Measurements from ENCODE around the gene LONRF2. TPM values are rescaled to one million over a fixed set of nuclear protein-coding genes. Genes with fewer than 3 reads are reported as not detected.
A peak's percentile ranks its signal among the peaks of the same experiment; 100 is the strongest.

LONRF2 gene
- total RNA-seq, 1 experiment from 2014 or later, result 9.7 TPM

DNA sequence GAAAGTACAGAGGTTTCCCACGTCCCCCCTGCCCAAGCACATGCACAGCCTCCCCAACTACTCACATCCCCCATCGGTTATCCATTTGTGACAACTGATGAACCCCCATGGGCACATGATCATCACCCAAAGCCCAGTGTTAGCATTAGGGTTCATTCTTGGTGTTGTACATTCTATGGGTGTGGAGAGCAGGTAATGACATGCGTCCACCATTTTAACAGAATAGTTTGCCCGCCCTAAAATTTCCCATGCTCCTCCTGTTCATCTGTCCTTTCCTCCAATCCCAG is 74.3 kb downstream of the LONRF2 start:
- no TSS peak for BruUV-seq (replicated peaks)
- H3K27me3 Mint-ChIP-seq (ENCODE audit: unreplicated experiment), result peaks cover 73% of the 10 kb centered on the region
- H3K36me3 Mint-ChIP-seq (ENCODE audit: insufficient read depth, unreplicated experiment), result no peaks in the 10 kb centered on the region
- intact Hi-C loops (cut with micrococcal nuclease; ENCODE audit: unreplicated experiment), result no loop called here
- CTCF ChIA-PET, result no interaction called here
- no peaks in the 10 kb centered on the region for H3K4me1 Mint-ChIP-seq (ENCODE audit: low read depth, unreplicated experiment)
- no peaks in the 10 kb centered on the region for H3K9me3 Mint-ChIP-seq (ENCODE audit: low read depth, unreplicated experiment)
- no peak for DNase-seq
- no peak overlapping the region for H3K4me3 Mint-ChIP-seq (ENCODE audit: low read depth, unreplicated experiment)
- H3K27ac Mint-ChIP-seq (ENCODE audit: unreplicated experiment), result no peak overlapping the region
- TF ChIP-seq, protein P1, sequence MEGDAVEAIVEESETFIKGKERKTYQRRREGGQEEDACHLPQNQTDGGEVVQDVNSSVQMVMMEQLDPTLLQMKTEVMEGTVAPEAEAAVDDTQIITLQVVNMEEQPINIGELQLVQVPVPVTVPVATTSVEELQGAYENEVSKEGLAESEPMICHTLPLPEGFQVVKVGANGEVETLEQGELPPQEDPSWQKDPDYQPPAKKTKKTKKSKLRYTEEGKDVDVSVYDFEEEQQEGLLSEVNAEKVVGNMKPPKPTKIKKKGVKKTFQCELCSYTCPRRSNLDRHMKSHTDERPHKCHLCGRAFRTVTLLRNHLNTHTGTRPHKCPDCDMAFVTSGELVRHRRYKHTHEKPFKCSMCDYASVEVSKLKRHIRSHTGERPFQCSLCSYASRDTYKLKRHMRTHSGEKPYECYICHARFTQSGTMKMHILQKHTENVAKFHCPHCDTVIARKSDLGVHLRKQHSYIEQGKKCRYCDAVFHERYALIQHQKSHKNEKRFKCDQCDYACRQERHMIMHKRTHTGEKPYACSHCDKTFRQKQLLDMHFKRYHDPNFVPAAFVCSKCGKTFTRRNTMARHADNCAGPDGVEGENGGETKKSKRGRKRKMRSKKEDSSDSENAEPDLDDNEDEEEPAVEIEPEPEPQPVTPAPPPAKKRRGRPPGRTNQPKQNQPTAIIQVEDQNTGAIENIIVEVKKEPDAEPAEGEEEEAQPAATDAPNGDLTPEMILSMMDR (IDR thresholded peaks at IDR 0.05; ENCODE audit: unreplicated experiment), result no peak

DNA sequence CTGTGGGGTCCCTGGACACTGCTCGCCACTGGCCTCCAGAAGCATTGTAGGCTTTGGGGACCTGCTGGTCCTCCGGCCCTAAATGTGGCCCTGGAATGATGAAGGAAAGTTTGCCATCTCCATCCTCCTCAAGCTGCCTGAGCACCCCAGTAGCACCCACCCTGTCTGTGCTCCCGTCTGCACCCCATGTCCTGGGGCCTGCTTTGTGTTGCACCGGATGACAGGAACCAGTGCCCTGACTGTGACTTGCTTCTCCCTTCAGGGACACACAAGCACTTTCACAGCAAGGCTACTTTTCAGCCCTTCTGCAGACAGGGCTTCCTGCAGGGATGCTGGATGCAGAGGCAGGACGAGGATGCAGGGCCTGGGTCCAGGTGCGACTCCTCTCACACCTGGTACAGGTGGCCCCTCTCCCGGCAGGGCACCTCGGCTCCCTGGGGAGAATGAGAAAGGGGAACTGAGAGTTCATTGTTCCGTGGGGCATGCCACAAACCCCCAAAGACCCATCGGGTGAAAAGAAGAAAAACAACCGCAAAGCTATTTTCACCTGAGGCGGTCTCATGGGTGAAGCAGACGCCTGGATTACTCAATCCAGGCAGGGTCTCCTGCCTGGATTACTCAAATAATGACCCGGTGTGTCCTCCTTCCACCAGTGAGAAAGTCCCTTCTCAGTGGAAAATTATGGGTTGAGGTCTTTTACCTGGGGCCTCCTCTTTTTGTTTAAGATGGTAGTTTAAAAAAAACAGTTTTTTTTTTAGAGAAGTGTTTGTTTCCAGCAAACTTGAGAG is 74.9 kb downstream of the LONRF2 start:
- BruUV-seq (replicated peaks), result no TSS peak
- Mint-ChIP-seq H3K27ac (ENCODE audit: unreplicated experiment) (no peak overlapping the region), H3K9me3 (ENCODE audit: low read depth, unreplicated experiment) (no peaks in the 10 kb centered on the region), H3K27me3 (ENCODE audit: unreplicated experiment) (peaks cover 76% of the 10 kb centered on the region), H3K36me3 (ENCODE audit: insufficient read depth, unreplicated experiment) (no peaks in the 10 kb centered on the region), H3K4me3 (ENCODE audit: low read depth, unreplicated experiment) (no peak overlapping the region), H3K4me1 (ENCODE audit: low read depth, unreplicated experiment) (no peaks in the 10 kb centered on the region)
- intact Hi-C loops (cut with micrococcal nuclease; ENCODE audit: unreplicated experiment), result no loop called here
- no peak for DNase-seq
- CTCF ChIA-PET, result no interaction called here
- TF ChIP-seq, protein P1 (IDR thresholded peaks at IDR 0.05; ENCODE audit: unreplicated experiment), result no peak

DNA sequence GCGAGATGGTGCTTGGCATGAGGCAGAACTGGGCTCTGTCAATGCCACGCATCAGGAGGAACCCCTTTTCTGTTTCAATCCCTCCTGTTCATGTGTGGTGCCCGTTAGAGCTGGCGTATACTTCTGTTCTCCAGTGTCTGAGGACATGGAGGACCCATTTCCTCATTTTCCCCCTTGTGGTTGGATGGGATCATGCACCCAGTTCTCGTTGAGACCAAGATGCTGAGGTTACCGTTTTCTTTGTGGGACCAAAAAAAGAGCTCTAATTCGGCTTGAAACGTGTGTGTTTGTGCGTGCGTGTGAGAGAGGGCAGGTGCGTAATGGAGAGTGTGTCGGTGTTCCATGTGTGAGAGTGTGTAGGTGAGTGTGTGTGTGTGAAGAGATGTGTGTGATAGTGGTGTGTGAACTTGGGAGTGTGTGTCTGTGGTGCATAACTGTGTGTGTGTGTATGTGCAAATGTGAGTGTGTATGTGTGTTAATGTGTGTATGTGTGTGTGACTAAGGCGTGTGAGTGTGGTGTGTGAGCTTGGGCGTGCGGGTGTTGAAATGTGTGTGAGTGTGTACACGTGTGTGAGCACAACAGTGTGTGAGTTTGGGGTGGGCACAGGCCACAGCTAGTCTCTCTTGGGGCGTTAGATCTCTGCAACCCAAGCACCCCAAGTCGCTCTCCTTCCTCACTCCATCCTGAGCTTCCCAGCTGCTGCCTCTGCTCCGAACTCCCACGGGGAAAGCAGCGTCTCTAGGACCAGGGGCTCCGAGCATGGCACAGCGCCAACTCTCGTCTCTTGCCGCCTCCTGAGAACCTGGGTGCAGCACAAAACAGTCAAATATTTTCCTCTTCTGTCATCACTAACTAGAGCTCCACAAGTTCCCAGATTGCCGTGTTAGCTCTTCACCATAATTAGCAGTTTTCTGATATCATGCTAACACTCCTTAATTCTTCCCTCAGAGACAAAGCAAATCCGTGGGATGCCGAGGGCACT is 75.8 kb downstream of the LONRF2 start:
- no peaks in the 10 kb centered on the region for H3K9me3 Mint-ChIP-seq (ENCODE audit: low read depth, unreplicated experiment)
- H3K27ac Mint-ChIP-seq (ENCODE audit: unreplicated experiment), result no peak overlapping the region
- CTCF ChIA-PET, result interaction anchor here (0.7 to 1.5 kb wide), 4 partner anchors 45 to 689 kb away, joined by 3 to 8 read pairs (median 5); no protein-coding TSS in a partner anchor
- H3K36me3 Mint-ChIP-seq (ENCODE audit: insufficient read depth, unreplicated experiment), result no peaks in the 10 kb centered on the region
- BruUV-seq (replicated peaks), result no TSS peak
- intact Hi-C loops (cut with micrococcal nuclease; ENCODE audit: unreplicated experiment), result no loop called here
- H3K4me3 Mint-ChIP-seq (ENCODE audit: low read depth, unreplicated experiment), result no peak overlapping the region
- H3K4me1 Mint-ChIP-seq (ENCODE audit: low read depth, unreplicated experiment), result no peaks in the 10 kb centered on the region
- DNase-seq, result peak; percentile 22
- H3K27me3 Mint-ChIP-seq (ENCODE audit: unreplicated experiment), result peaks cover 86% of the 10 kb centered on the region
- TF ChIP-seq, protein P1 (IDR thresholded peaks at IDR 0.05; ENCODE audit: unreplicated experiment), result no peak

DNA sequence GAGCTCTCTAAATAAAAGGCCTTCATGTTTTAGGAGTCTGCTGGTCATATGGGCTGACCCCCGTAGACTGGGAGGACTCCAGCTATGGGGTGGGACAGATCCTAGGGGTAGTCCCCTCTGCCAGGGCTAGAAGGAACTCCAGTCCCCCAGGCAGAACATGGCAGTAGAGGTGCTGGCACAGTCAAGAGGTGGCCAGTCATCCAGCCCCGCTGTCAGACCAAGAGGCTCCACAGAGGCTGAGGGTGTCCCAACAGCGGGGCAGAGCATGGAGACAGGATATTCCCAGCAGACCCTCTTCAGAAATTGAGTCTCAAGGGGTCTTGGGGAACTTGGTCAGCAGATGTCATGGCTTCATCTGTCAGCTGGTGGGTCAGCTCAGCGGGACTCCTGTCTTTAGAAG is 76.6 kb downstream of the LONRF2 start:
- no peak overlapping the region for H3K27ac Mint-ChIP-seq (ENCODE audit: unreplicated experiment)
- BruUV-seq (replicated peaks), result no TSS peak
- CTCF ChIA-PET, result interaction anchor here (1.1 to 1.5 kb wide), 3 partner anchors 46 to 689 kb away, joined by 3 to 8 read pairs (median 7); no protein-coding TSS in a partner anchor
- intact Hi-C loops (cut with micrococcal nuclease; ENCODE audit: unreplicated experiment), result no loop called here
- H3K36me3 Mint-ChIP-seq (ENCODE audit: insufficient read depth, unreplicated experiment), result no peaks in the 10 kb centered on the region
- H3K9me3 Mint-ChIP-seq (ENCODE audit: low read depth, unreplicated experiment), result no peaks in the 10 kb centered on the region
- no peak for DNase-seq
- TF ChIP-seq, protein P1 (IDR thresholded peaks at IDR 0.05; ENCODE audit: unreplicated experiment), result no peak
- peaks cover 91% of the 10 kb centered on the region for H3K27me3 Mint-ChIP-seq (ENCODE audit: unreplicated experiment)
- H3K4me1 Mint-ChIP-seq (ENCODE audit: low read depth, unreplicated experiment), result no peaks in the 10 kb centered on the region
- H3K4me3 Mint-ChIP-seq (ENCODE audit: low read depth, unreplicated experiment), result no peak overlapping the region
